GM06990 (cell line): ENCODE measurements around the gene ADGRD1.

Experiments used
- DNase-seq: peaks from one replicate; pipeline ENCODE4 v3.0.0-alpha.2; 2011; ENCODE audit not compliant: insufficient read length; ENCODE audit errors: extremely low read depth
- H3K27me3 ChIP-seq: replicated peaks from 2 replicates; pipeline ENCODE4 v1.6.0; 2011; ENCODE audit warnings: low read length; ENCODE audit not compliant: control insufficient read depth, insufficient read depth
- H3K36me3 ChIP-seq: 2 replicates; pipeline ENCODE4 v1.5.1; 2011; ENCODE audit warnings: low read length; ENCODE audit not compliant: control insufficient read depth, insufficient read depth
- H3K4me3 ChIP-seq: replicated peaks from 2 replicates; pipeline ENCODE4 v1.5.1; 2011; ENCODE audit warnings: low read depth, mild to moderate bottlenecking, control low read depth, low read length
- CTCF ChIP-seq: IDR thresholded peaks from 2 replicates; pipeline ENCODE4 v1.5.1; 2011; ENCODE audit warnings: low read length, control low read depth, mild to moderate bottlenecking, inconsistent platforms; ENCODE audit not compliant: insufficient read depth, poor library complexity, severe bottlenecking

ADGRD1 gene

DNA sequence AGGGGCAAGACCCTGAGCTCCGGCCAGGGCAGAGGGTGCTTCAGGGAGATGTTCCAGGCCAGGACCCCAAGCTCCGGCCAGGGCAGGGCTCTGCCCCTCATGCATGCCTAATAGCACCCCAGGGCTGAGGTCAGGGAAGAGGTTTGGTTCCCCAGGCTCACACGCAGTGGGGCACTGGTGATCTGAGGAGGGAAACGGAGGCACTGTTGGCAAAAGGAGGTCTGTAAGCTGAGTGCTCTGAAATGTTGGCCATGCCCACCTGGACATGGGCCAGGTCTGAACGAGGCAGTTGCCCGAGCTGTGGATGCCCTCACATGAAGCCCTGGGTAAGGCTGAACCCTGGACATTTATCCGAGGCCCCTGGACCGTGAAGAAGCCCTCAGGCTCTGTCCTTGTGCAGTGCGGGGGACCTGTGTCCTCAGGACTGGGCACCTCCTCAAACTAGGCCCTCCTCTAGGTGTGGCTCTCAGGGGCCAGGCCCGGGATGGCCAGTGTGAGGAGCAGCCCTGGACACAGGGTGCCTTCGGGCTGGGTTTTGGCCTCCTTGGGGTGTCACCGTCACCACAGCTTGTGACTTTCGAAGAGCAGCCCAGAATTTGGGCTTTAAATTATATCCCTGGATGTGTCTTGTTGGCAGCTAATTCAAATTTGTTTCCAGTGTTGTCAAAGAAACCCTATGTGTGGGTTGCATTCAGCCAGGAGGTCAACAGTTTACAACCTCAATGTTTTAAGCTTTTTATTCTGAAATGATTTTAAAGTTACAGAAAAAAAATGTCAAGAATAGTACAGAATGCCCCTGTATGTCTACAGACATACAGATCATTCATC is 66.8 kb downstream of the ADGRD1 start:
- Histone ChIP-seq H3K27me3 (no peaks in the 10 kb centered on the region; the same call in 1 of the 2 replicates), H3K36me3 (no peaks in the 10 kb centered on the region), H3K4me3 (no peak overlapping the region)
- DNase-seq, result no peak
- no peak for TF ChIP-seq CTCF

DNA sequence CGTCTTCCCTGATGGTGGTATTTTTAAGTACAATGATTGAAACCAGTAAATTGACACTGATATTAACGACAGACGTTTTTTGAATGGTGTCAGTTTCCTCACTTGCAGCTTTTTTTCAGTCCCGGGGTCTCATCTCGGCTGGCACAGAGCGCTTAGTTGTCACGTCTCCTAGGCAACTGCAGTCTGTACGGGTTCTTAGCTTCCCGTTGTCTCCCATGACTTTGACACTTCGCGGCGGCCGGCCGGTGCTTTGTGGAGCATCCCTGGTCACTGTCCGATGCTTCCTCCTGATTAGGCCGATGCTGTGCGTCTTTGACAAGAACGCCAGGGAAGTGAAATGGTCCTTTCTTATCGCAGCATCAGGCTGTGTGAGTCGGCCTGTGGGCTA is 67.4 kb downstream of the ADGRD1 start:
- Histone ChIP-seq H3K4me3 (no peak overlapping the region), H3K27me3 (no peaks in the 10 kb centered on the region; the same call in 1 of the 2 replicates), H3K36me3 (no peaks in the 10 kb centered on the region)
- DNase-seq, result no peak
- TF ChIP-seq CTCF, result no peak

DNA sequence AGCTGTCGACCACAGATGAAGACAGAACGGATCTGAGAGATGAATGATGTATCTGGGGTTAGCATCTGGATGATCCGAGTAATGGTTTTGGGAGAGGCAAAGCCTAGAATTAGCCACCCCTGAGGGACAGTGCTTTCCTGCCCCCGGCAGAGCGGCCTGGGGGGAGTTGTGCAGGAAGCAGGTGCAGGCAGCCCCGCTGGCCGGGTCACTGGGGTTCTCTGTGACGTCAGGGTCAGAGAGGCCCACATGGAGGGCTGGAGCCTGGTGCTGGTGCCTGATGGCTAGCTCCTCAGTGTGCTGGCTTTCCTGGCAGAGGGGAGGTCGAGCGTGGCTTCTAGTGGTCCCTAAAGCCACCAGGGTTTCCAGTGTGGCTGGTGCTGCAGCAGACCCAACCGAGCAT is 70.3 kb downstream of the ADGRD1 start:
- H3K36me3 ChIP-seq, result no peaks in the 10 kb centered on the region
- TF ChIP-seq CTCF, result no peak
- no peak for DNase-seq
- no peak overlapping the region for H3K4me3 ChIP-seq
- no peaks in the 10 kb centered on the region for H3K27me3 ChIP-seq

GRCh38 chr12:131024721-131025120 is 71.0 kb downstream of the ADGRD1 start:
- DNase-seq, result no peak
- TF ChIP-seq CTCF, result no peak
- H3K36me3 ChIP-seq, result no peaks in the 10 kb centered on the region
- no peak overlapping the region for H3K4me3 ChIP-seq
- H3K27me3 ChIP-seq, result no peaks in the 10 kb centered on the region

- no peaks in the 10 kb centered on the region for H3K27me3 ChIP-seq
- no peak for DNase-seq
- no peak overlapping the region for H3K4me3 ChIP-seq
- no peaks in the 10 kb centered on the region for H3K36me3 ChIP-seq
- no peak for TF ChIP-seq CTCF
These were observed 71.5 kb downstream of the ADGRD1 start for GRCh38 chr12:131025234-131025633.
